Type B pancreatic cell (in vitro differentiated cells): ENCODE measurements around the gene DISP2. TPM values are rescaled to one million over a fixed set of nuclear protein-coding genes. Genes with fewer than 3 reads are reported as not detected.

Source experiments
- DNase-seq: peaks from one replicate; pipeline ENCODE4 v3.0.0; 2021; ENCODE audit warnings: mixed read lengths; ENCODE audit not compliant: unreplicated experiment; ENCODE audit errors: extremely low spot score
- H3K27ac Mint-ChIP-seq: 2 replicates; pipeline ENCODE4 v1.8.0; 2021; ENCODE audit warnings: mild to moderate bottlenecking, mixed read lengths
- H3K27me3 Mint-ChIP-seq: 2 replicates; pipeline ENCODE4 v1.8.0; 2021; ENCODE audit warnings: mixed read lengths
- H3K36me3 Mint-ChIP-seq: 2 replicates; pipeline ENCODE4 v1.8.0; 2021; ENCODE audit warnings: mixed read lengths
- H3K4me1 Mint-ChIP-seq: one replicate; pipeline ENCODE4 v1.8.0; 2021; ENCODE audit warnings: mixed read lengths; ENCODE audit not compliant: unreplicated experiment
- H3K4me3 Mint-ChIP-seq: 2 replicates; pipeline ENCODE4 v1.8.0; 2021; ENCODE audit warnings: mild to moderate bottlenecking, mixed read lengths
- H3K9me3 Mint-ChIP-seq: 2 replicates; pipeline ENCODE4 v1.8.0; 2021; ENCODE audit warnings: mixed read lengths
- CTCF ChIP-seq: fragments of 200-600 bp; sonication (generic); conservative IDR thresholded peaks from 2 replicates; pipeline ENCODE4 v1.5.0; 2021; ENCODE audit warnings: antibody characterized with exemption, mild to moderate bottlenecking
- long read RNA-seq: library from polyadenylated mRNA; unstranded; transcript quantifications from one replicate; pipeline ENCODE4 v2.0.0, GENCODE V29; 2020
- total RNA-seq: library from RNA; stranded (reverse); gene quantifications from 2 replicates; pipeline ENCODE4 v1.2.1, GENCODE V29; 2021; ENCODE audit warnings: low replicate concordance

The DISP2 gene, protein sequence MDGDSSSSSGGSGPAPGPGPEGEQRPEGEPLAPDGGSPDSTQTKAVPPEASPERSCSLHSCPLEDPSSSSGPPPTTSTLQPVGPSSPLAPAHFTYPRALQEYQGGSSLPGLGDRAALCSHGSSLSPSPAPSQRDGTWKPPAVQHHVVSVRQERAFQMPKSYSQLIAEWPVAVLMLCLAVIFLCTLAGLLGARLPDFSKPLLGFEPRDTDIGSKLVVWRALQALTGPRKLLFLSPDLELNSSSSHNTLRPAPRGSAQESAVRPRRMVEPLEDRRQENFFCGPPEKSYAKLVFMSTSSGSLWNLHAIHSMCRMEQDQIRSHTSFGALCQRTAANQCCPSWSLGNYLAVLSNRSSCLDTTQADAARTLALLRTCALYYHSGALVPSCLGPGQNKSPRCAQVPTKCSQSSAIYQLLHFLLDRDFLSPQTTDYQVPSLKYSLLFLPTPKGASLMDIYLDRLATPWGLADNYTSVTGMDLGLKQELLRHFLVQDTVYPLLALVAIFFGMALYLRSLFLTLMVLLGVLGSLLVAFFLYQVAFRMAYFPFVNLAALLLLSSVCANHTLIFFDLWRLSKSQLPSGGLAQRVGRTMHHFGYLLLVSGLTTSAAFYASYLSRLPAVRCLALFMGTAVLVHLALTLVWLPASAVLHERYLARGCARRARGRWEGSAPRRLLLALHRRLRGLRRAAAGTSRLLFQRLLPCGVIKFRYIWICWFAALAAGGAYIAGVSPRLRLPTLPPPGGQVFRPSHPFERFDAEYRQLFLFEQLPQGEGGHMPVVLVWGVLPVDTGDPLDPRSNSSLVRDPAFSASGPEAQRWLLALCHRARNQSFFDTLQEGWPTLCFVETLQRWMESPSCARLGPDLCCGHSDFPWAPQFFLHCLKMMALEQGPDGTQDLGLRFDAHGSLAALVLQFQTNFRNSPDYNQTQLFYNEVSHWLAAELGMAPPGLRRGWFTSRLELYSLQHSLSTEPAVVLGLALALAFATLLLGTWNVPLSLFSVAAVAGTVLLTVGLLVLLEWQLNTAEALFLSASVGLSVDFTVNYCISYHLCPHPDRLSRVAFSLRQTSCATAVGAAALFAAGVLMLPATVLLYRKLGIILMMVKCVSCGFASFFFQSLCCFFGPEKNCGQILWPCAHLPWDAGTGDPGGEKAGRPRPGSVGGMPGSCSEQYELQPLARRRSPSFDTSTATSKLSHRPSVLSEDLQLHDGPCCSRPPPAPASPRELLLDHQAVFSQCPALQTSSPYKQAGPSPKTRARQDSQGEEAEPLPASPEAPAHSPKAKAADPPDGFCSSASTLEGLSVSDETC (N-terminal part only)
- 1.5 and 1.8 TPM in 2 replicates for total RNA-seq
- long read RNA-seq = 0 reads

DNA sequence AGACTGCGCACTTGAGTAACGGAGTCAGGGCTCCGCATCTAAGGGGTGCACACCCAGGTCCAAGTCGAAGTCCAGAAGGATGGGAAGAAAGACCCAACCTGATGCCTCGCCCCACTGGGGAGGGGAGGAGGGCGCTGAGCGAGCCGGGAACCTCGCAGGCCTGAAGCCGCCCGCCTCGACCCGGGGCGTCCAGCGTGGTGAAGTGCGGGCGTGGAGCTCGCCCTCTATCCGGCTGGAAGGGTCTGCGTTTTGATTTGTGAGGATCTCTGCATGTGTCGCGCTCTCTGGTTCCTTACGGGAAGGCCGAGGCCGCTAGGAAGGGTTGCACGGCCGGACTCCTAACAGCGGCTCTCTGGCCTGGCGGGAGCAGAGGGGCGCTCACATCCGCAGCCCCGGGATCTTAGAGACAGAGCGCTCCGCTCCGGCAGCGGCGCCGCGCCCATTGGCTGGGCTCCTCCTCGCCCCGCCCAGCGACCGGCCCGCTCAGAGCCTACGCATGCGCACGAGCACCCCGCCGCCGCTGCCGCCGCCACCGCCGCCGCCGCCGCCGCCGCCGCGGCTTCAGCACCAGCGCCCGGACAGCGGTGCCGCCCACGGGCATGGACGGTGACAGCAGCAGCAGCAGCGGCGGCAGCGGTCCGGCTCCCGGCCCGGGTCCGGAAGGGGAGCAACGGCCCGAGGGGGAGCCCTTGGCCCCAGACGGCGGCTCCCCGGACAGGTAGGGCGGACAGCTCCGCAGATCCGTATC, at the start of gene DISP2:
Gene DISP2, plus strand, starts transcription at position 497 of the 748 bp plus-strand sequence. Its CDS starts 103 bp downstream, at position 600.
- no peak within 1 kb of the TSS for H3K27ac Mint-ChIP-seq
- H3K27me3 Mint-ChIP-seq = peaks cover 67% of the 10 kb centered on the region
- TF ChIP-seq CTCF = no peak
- H3K9me3 Mint-ChIP-seq = no peaks in the 10 kb centered on the region
- H3K4me3 Mint-ChIP-seq = peak within 1 kb of the TSS; percentile 84
- H3K36me3 Mint-ChIP-seq = no peaks in the 10 kb centered on the region
- peak; percentile 94 for DNase-seq
- peaks cover 16% of the 10 kb centered on the region for H3K4me1 Mint-ChIP-seq

DNA sequence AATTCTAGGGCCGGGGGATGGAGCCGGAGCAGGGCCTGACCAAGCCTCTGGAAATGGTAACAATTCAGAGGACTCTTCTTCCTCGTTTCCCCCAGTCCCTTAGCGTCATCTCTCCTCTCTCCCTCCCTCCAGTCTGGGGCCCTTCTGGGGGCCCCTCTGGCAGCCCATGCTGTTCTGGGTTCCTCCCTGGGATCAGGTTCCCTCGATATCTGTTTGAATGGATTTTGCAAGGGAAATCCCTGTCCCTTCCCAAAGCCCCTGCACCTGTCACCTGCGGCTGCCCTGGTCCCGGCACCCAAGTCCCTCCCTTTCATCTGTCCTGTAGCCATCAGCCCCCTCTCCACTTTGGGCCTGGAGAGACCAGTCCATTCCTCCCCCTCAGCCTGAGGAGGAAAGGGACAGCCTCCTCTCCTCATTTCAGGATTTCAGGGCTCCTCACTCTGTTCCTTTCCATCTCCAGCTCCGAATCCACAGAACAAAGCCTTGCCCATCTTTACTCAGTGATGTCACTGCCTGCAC, 48.6 kb upstream of the DISP2 start:
- TF ChIP-seq CTCF = no peak
- no peak overlapping the region for H3K27ac Mint-ChIP-seq
- no peaks in the 10 kb centered on the region for H3K36me3 Mint-ChIP-seq
- peaks cover 36% of the 10 kb centered on the region for H3K27me3 Mint-ChIP-seq
- DNase-seq = no peak
- H3K9me3 Mint-ChIP-seq = no peaks in the 10 kb centered on the region
- H3K4me3 Mint-ChIP-seq = no peak overlapping the region
- peaks cover 22% of the 10 kb centered on the region for H3K4me1 Mint-ChIP-seq

DNA sequence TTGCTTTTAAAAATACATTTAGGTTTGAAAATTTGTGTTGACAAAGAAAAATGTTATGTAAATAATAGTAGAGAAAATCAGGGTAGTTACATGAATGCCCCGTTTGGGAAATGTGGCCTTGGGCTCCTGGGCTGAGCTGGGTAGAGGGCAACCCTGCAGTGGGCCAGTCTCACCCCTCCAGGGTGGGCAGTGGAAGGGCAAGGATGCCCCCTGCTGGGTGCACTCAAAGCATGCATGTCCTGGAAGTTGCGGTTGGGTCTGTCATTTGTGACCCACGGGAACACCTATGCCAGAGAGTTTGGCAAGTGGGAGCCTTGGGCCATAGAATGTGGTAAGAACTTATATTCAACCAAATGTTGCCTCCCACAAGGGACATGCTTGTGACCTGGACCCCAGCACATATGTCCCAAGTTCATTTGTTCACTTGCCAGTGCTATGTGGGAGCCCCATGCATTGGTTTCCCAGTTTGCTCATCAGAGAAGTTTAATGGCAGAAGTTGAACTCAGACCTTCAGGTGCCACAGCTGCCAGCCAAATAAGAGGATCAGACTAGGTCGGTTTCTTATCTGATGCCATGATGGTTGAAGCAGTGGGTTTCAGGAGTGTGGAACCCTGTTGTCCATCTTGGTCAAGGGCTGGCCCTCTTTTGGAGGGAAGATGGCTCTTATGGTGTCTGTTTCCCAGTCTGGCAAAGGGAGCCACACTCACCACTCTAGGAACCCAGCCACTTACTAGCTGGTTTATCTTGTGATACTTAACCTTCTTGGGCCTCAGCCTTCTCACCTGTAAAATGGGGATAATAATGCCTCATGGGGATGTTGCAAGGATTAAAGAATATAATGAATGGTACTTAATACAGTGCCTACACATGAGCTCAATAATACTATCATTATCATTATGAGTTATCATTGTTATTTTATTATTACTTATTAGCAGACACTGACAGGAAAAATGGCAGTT, 47.7 kb upstream of the DISP2 start:
- no peaks in the 10 kb centered on the region for H3K9me3 Mint-ChIP-seq
- H3K4me1 Mint-ChIP-seq = peaks cover 22% of the 10 kb centered on the region
- DNase-seq = no peak
- peaks cover 35% of the 10 kb centered on the region for H3K27me3 Mint-ChIP-seq
- no peaks in the 10 kb centered on the region for H3K36me3 Mint-ChIP-seq
- H3K27ac Mint-ChIP-seq = no peak overlapping the region
- H3K4me3 Mint-ChIP-seq = no peak overlapping the region
- TF ChIP-seq CTCF = peak; percentile 88

GRCh38 chr15:40310993-40311392, 47.0 kb upstream of the DISP2 start:
- no peak for DNase-seq
- H3K4me3 Mint-ChIP-seq = no peak overlapping the region
- TF ChIP-seq CTCF = no peak
- H3K27me3 Mint-ChIP-seq = peaks cover 42% of the 10 kb centered on the region
- H3K36me3 Mint-ChIP-seq = no peaks in the 10 kb centered on the region
- H3K9me3 Mint-ChIP-seq = no peaks in the 10 kb centered on the region
- H3K4me1 Mint-ChIP-seq = peaks cover 22% of the 10 kb centered on the region
- no peak overlapping the region for H3K27ac Mint-ChIP-seq
